SK-N-SH (cell line): ENCODE results near the gene SSTR1. TPM values are rescaled to one million over a fixed set of nuclear protein-coding genes. Genes with fewer than 3 reads are reported as not detected.

Experiments used
- CTCF ChIA-PET: fragments of 300-600, 350-600 bp; formaldehyde crosslinking; extraction: SDS; loops from one replicate; lab custom pipeline; 2021; lab: Yijun Ruan, JAX
- POLR2A ChIA-PET: fragments of 350-600 bp; sonication (Branson Sonifier 250); formaldehyde crosslinking; extraction: SDS; loops from one replicate; lab custom pipeline; 2020; ENCODE audit warnings: antibody characterized with exemption, inconsistent platforms; lab: Yijun Ruan, JAX
- DNase-seq: peaks from one replicate; pipeline ENCODE4 v3.0.0; 2012
- H2AFZ ChIP-seq: fragments of 200-600 bp; sonication (generic); 2 replicates; pipeline ENCODE4 v1.8.1; 2016; ENCODE audit warnings: antibody characterized with exemption, mild to moderate bottlenecking, low read depth
- H3F3A ChIP-seq: fragments of 200-600 bp; sonication (generic); replicated peaks from 2 replicates; pipeline ENCODE3; 2016; ENCODE audit warnings: antibody characterized with exemption, mild to moderate bottlenecking; ENCODE audit not compliant: insufficient read depth
- H3K27ac ChIP-seq, 2 experiments: fragments of 200-500 bp in 1 of 2; fragments of 200-600 bp in 1 of 2; sonication (Bioruptor generic) in 1 of 2; sonication (generic), shearing (Covaris generic) in 1 of 2; 2 replicates each; pipeline versions ENCODE4 v1.5.1 to v1.6.1; 2014 to 2016; ENCODE audit warnings: low read depth in 2 of 2, inconsistent platforms in 1 of 2, low read length in 1 of 2, mild to moderate bottlenecking in 1 of 2, mixed read lengths in 1 of 2
- H3K27me3 ChIP-seq: fragments of 200-600 bp; sonication (generic), shearing (Covaris generic); 2 replicates; pipeline ENCODE4 v1.6.1; 2016; ENCODE audit warnings: mixed run types; ENCODE audit not compliant: insufficient read depth
- H3K36me3 ChIP-seq, 2 experiments: fragments of 200-500 bp in 1 of 2; fragments of 200-600 bp in 1 of 2; sonication (Bioruptor generic) in 1 of 2; sonication (generic) in 1 of 2; replicated peaks in 1 of 2; 2 replicates each; pipeline versions ENCODE3 to v1.5.1; 2014 to 2016; ENCODE audit warnings: low read length in 1 of 2, mild to moderate bottlenecking in 1 of 2; ENCODE audit not compliant: insufficient read depth in 2 of 2, control insufficient read depth in 1 of 2
- H3K4me1 ChIP-seq, 2 experiments: fragments of 200-500 bp in 1 of 2; fragments of 200-600 bp in 1 of 2; sonication (Bioruptor generic) in 1 of 2; sonication (generic), shearing (Covaris generic) in 1 of 2; 2 replicates each; pipeline versions ENCODE4 v1.5.1 to v1.6.1; 2014 to 2016; ENCODE audit warnings: low read depth in 1 of 2, low read length in 1 of 2, mixed run types in 1 of 2; ENCODE audit not compliant: insufficient read depth in 2 of 2, control insufficient read depth in 1 of 2
- H3K4me2 ChIP-seq: fragments of 200-600 bp; sonication (generic), shearing (Covaris generic); 2 replicates; pipeline ENCODE4 v1.6.1; 2017; ENCODE audit warnings: mixed run types
- H3K4me3 ChIP-seq, 2 experiments: fragments of 200-500 bp in 1 of 2; fragments of 200-600 bp in 1 of 2; sonication (Bioruptor generic) in 1 of 2; sonication (generic), shearing (Covaris generic) in 1 of 2; 2 replicates each; pipeline versions ENCODE4 v1.5.1 to v1.8.1; 2014 to 2016; ENCODE audit warnings: low read depth in 2 of 2, inconsistent platforms in 1 of 2, low read length in 1 of 2, mild to moderate bottlenecking in 1 of 2, mixed read lengths in 1 of 2, moderate library complexity in 1 of 2
- H3K79me2 ChIP-seq: fragments of 200-600 bp; sonication (generic); 2 replicates; pipeline ENCODE4 v1.8.1; 2017; ENCODE audit warnings: mild to moderate bottlenecking; ENCODE audit not compliant: insufficient read depth
- H3K9ac ChIP-seq: fragments of 200-600 bp; sonication (generic); 2 replicates; pipeline ENCODE4 v1.6.1; 2017; ENCODE audit warnings: mixed run types
- H3K9me2 ChIP-seq: fragments of 200-600 bp; sonication (generic); 2 replicates; pipeline ENCODE4 v1.6.1; 2017; ENCODE audit warnings: mixed run types
- H3K9me3 ChIP-seq: fragments of 200-600 bp; sonication (generic); 2 replicates; pipeline ENCODE4 v1.6.1; 2017; ENCODE audit warnings: mixed run types, mild to moderate bottlenecking, moderate library complexity
- H4K20me1 ChIP-seq: fragments of 200-600 bp; sonication (generic); 2 replicates; pipeline ENCODE4 v1.6.1; 2017; ENCODE audit warnings: mild to moderate bottlenecking, mixed run types; ENCODE audit not compliant: insufficient read depth
- FOSL2 ChIP-seq: IDR thresholded peaks from 2 replicates; pipeline ENCODE4 v1.4.0; 2012; ENCODE audit warnings: low read depth, mild to moderate bottlenecking, moderate library complexity, borderline replicate concordance
- FOXJ3 ChIP-seq: sonication (generic); formaldehyde crosslinking; IDR thresholded peaks from 2 replicates; pipeline ENCODE4 v1.5.1; 2020; ENCODE audit warnings: mild to moderate bottlenecking, missing genetic modification reagents
- FOXM1 ChIP-seq: IDR thresholded peaks from 2 replicates; pipeline ENCODE4 v1.4.0; 2012; ENCODE audit warnings: low read depth, mild to moderate bottlenecking
- GATA2 ChIP-seq: sonication (generic); formaldehyde crosslinking; IDR thresholded peaks from 2 replicates; pipeline ENCODE4 v1.5.0; 2020; ENCODE audit warnings: mild to moderate bottlenecking, missing genetic modification reagents
- IRF3 ChIP-seq: fragments of 150-350 bp; IDR thresholded peaks from 2 replicates; pipeline ENCODE4 v1.6.1; 2016; ENCODE audit warnings: mild to moderate bottlenecking, low read depth, low read length
- MAX ChIP-seq: IDR thresholded peaks from 2 replicates; pipeline ENCODE4 v1.4.0; 2012; ENCODE audit warnings: low read depth
- NRF1 ChIP-seq: IDR thresholded peaks from 2 replicates; pipeline ENCODE4 v1.6.1; 2012; ENCODE audit warnings: low read depth, mild to moderate bottlenecking, low read length
- RAD21 ChIP-seq: IDR thresholded peaks from 2 replicates; pipeline ENCODE4 v1.6.1; 2012; ENCODE audit warnings: mild to moderate bottlenecking, low read length
- RCOR1 ChIP-seq: fragments of 150-350 bp; IDR thresholded peaks from 2 replicates; pipeline ENCODE4 v1.6.1; 2017; ENCODE audit warnings: antibody characterized with exemption, low read length
- USF1 ChIP-seq: IDR thresholded peaks from 2 replicates; pipeline ENCODE4 v1.4.0; 2012; ENCODE audit warnings: low read depth, borderline replicate concordance
- USF2 ChIP-seq: fragments of 150-350 bp; IDR thresholded peaks from 2 replicates; pipeline ENCODE4 v1.6.1; 2017; ENCODE audit warnings: antibody characterized with exemption, low read length, low read depth, borderline replicate concordance
- WGBS: methylation state at CpG from one replicate; pipeline ENCODE4 v1.1.6; 2017; ENCODE audit warnings: low lambda C conversion rate; 5-methylcytosine and 5-hydroxymethylcytosine counted together
- polyA plus RNA-seq, 3 experiments: library from polyadenylated mRNA; depleted of rRNA; stranded (reverse); fragments of >200 nt; gene quantifications; 2 replicates each; pipeline ENCODE4 v1.2.3, GENCODE V29; 2012
- TF ChIP-seq, protein P1 (sequence below): IDR thresholded peaks from 2 replicates; pipeline ENCODE4 v1.6.1; 2012; ENCODE audit warnings: mild to moderate bottlenecking, low read depth, low read length, moderate library complexity
- TF ChIP-seq, protein P2 (sequence below): IDR thresholded peaks from 2 replicates; pipeline ENCODE4; 2012

The SSTR1 gene
- polyA plus RNA-seq, 1 of the 3 experiments (the other 2 are of a cell fraction): 0.08 TPM

- TF ChIP-seq, protein P1, sequence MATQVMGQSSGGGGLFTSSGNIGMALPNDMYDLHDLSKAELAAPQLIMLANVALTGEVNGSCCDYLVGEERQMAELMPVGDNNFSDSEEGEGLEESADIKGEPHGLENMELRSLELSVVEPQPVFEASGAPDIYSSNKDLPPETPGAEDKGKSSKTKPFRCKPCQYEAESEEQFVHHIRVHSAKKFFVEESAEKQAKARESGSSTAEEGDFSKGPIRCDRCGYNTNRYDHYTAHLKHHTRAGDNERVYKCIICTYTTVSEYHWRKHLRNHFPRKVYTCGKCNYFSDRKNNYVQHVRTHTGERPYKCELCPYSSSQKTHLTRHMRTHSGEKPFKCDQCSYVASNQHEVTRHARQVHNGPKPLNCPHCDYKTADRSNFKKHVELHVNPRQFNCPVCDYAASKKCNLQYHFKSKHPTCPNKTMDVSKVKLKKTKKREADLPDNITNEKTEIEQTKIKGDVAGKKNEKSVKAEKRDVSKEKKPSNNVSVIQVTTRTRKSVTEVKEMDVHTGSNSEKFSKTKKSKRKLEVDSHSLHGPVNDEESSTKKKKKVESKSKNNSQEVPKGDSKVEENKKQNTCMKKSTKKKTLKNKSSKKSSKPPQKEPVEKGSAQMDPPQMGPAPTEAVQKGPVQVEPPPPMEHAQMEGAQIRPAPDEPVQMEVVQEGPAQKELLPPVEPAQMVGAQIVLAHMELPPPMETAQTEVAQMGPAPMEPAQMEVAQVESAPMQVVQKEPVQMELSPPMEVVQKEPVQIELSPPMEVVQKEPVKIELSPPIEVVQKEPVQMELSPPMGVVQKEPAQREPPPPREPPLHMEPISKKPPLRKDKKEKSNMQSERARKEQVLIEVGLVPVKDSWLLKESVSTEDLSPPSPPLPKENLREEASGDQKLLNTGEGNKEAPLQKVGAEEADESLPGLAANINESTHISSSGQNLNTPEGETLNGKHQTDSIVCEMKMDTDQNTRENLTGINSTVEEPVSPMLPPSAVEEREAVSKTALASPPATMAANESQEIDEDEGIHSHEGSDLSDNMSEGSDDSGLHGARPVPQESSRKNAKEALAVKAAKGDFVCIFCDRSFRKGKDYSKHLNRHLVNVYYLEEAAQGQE: no peak
- TF ChIP-seq FOSL2 (no peak), GATA2 (no peak)
- CTCF ChIA-PET: no interaction called here
- Histone ChIP-seq H3K4me2 (no peak overlapping the region), H3K27me3 (no peaks in the 10 kb centered on the region), H3K9me3 (no peaks in the 10 kb centered on the region), H3K27ac (no peak overlapping the region), H3K4me1 (no peaks in the 10 kb centered on the region), H3K9me2 (no peaks in the 10 kb centered on the region), H2AFZ (no peak overlapping the region), H3K4me3 (no peak overlapping the region), H3K36me3 (no peaks in the 10 kb centered on the region), H3K79me2 (no peaks in the 10 kb centered on the region), H3K9ac (no peak overlapping the region), H3F3A (no peaks in the 10 kb centered on the region), H4K20me1 (no peaks in the 10 kb centered on the region)
- POLR2A ChIA-PET: no interaction called here
- no peak for DNase-seq
Observed at GRCh38 chr14:38238878-38239277, 31.2 kb downstream of the SSTR1 start.

GRCh38 chr14:38243696-38244240, 36.1 kb downstream of the SSTR1 start:
- CTCF ChIA-PET: no interaction called here
- no peaks in the 10 kb centered on the region for H3K9me2 ChIP-seq
- no peaks in the 10 kb centered on the region for H3K27me3 ChIP-seq
- no peak for TF ChIP-seq FOXM1
- no peak for TF ChIP-seq IRF3
- no peak for TF ChIP-seq FOXJ3
- no peak for TF ChIP-seq USF2
- no peak for TF ChIP-seq MAX
- TF ChIP-seq RCOR1: no peak
- TF ChIP-seq USF1: no peak
- TF ChIP-seq NRF1: no peak
- TF ChIP-seq, protein P1: no peak
- TF ChIP-seq, protein P2, sequence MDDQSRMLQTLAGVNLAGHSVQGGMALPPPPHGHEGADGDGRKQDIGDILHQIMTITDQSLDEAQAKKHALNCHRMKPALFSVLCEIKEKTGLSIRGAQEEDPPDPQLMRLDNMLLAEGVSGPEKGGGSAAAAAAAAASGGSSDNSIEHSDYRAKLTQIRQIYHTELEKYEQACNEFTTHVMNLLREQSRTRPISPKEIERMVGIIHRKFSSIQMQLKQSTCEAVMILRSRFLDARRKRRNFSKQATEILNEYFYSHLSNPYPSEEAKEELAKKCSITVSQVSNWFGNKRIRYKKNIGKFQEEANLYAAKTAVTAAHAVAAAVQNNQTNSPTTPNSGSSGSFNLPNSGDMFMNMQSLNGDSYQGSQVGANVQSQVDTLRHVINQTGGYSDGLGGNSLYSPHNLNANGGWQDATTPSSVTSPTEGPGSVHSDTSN: no peak
- TF ChIP-seq RAD21: no peak
- TF ChIP-seq, all 33 proteins: peak for 0
- POLR2A ChIA-PET: no interaction called here
- H3K4me2 ChIP-seq: no peak overlapping the region
- no peak for DNase-seq
- H3F3A ChIP-seq: no peaks in the 10 kb centered on the region
- H3K36me3 ChIP-seq: no peaks in the 10 kb centered on the region
- H4K20me1 ChIP-seq: no peaks in the 10 kb centered on the region
- H3K9ac ChIP-seq: no peak overlapping the region
- no peaks in the 10 kb centered on the region for H3K79me2 ChIP-seq
- 0% methylated on average over 1 of the region's 1 CpG for WGBS
- no peaks in the 10 kb centered on the region for H3K4me1 ChIP-seq
- no peaks in the 10 kb centered on the region for H3K9me3 ChIP-seq
- no peak overlapping the region for H3K4me3 ChIP-seq
- no peak overlapping the region for H2AFZ ChIP-seq
- H3K27ac ChIP-seq: no peak overlapping the region
